Measurements from ENCODE around the gene FBXW8. TPM values are rescaled to one million over a fixed set of nuclear protein-coding genes. Genes with fewer than 3 reads are reported as not detected.

FBXW8 gene
- total RNA-seq, 4 donors from 2014 or later: 7.4 to 15.4 (median 10.2) TPM

- peaks cover 0 to 14% (median 8%) of the 10 kb centered on the region in 3 donors for H3K4me1 ChIP-seq
- H3K4me3 ChIP-seq: no peak overlapping the region
- TF ChIP-seq CTCF (IDR thresholded peaks at IDR 0.05) (no peak), POLR2A (IDR thresholded peaks at IDR 0.05) (no peak)
- peaks cover 0 to 28% (median 2%) of the 10 kb centered on the region in 3 donors for H3K36me3 ChIP-seq
- H3K27ac ChIP-seq: no peak overlapping the region
- peaks cover 0 to 58% (median 0%) of the 10 kb centered on the region in 4 donors for H3K27me3 ChIP-seq
- intact Hi-C loops (cut with DNase I): no loop called here
- no peak for DNase-seq
- WGBS, 2 donors: 45 to 51% methylated on average over 18 to 19 of the region's 24 CpGs
- H3K9me3 ChIP-seq: no peaks in the 10 kb centered on the region
Measured at GRCh38 chr12:117033382-117034221, 122.9 kb downstream of the FBXW8 start.

GRCh38 chr12:117034249-117034648, 123.5 kb downstream of the FBXW8 start:
- Histone ChIP-seq H3K27ac (no peak overlapping the region), H3K27me3 (peaks cover 0 to 58% (median 0%) of the 10 kb centered on the region in 4 donors), H3K9me3 (no peaks in the 10 kb centered on the region), H3K4me3 (no peak overlapping the region), H3K36me3 (peaks cover 0 to 22% (median 0%) of the 10 kb centered on the region in 3 donors), H3K4me1 (peaks cover 0 to 14% (median 8%) of the 10 kb centered on the region in 3 donors)
- no peak for DNase-seq
- TF ChIP-seq CTCF (IDR thresholded peaks at IDR 0.05) (no peak), POLR2A (IDR thresholded peaks at IDR 0.05) (no peak)
- intact Hi-C loops (cut with DNase I): no loop called here
- 70 to 76% methylated on average over 10 of the region's 10 CpGs for WGBS, 2 donors

- H3K27me3 ChIP-seq: peaks cover 0 to 58% (median 0%) of the 10 kb centered on the region in 4 donors
- no peaks in the 10 kb centered on the region for H3K9me3 ChIP-seq
- no peak for DNase-seq
- TF ChIP-seq POLR2A (IDR thresholded peaks at IDR 0.05) (no peak), CTCF (IDR thresholded peaks at IDR 0.05) (no peak)
- no peak overlapping the region for H3K27ac ChIP-seq
- intact Hi-C loops (cut with DNase I): no loop called here
- H3K4me3 ChIP-seq: no peak overlapping the region
- peaks cover 0 to 17% (median 0%) of the 10 kb centered on the region in 3 donors for H3K36me3 ChIP-seq
- H3K4me1 ChIP-seq: peaks cover 0 to 14% (median 8%) of the 10 kb centered on the region in 3 donors
- WGBS, 2 donors: 67 to 69% methylated on average over 1 to 10 of the region's 17 CpGs
Measured at GRCh38 chr12:117034701-117035151, 124.0 kb downstream of the FBXW8 start.

- Histone ChIP-seq H3K36me3 (peaks cover 0 to 12% (median 0%) of the 10 kb centered on the region in 3 donors), H3K27ac (no peak overlapping the region), H3K27me3 (peaks cover 0 to 58% (median 0%) of the 10 kb centered on the region in 4 donors), H3K4me3 (no peak overlapping the region), H3K4me1 (peaks cover 0 to 14% (median 8%) of the 10 kb centered on the region in 3 donors), H3K9me3 (no peaks in the 10 kb centered on the region)
- 78 to 79% methylated on average over 5 to 8 of the region's 8 CpGs for WGBS, 2 donors
- intact Hi-C loops (cut with DNase I): no loop called here
- TF ChIP-seq POLR2A (IDR thresholded peaks at IDR 0.05) (no peak), CTCF (IDR thresholded peaks at IDR 0.05) (no peak)
- no peak for DNase-seq
Measured at GRCh38 chr12:117035287-117035686, 124.5 kb downstream of the FBXW8 start.

- intact Hi-C loops (cut with DNase I): no loop called here
- 73 to 93% methylated on average over 2 to 9 of the region's 9 CpGs for WGBS, 2 donors
Measured at GRCh38 chr12:117036046-117036445, 125.3 kb downstream of the FBXW8 start.

More at GRCh38 chr12:117036046-117036445, 125.3 kb downstream of the FBXW8 start:
- Histone ChIP-seq H3K27ac (no peak overlapping the region), H3K4me3 (no peak overlapping the region), H3K27me3 (peaks cover 0 to 58% (median 0%) of the 10 kb centered on the region in 4 donors), H3K4me1 (peaks cover 0 to 14% (median 8%) of the 10 kb centered on the region in 3 donors), H3K9me3 (no peaks in the 10 kb centered on the region), H3K36me3 (peaks cover 0 to 4% (median 0%) of the 10 kb centered on the region in 3 donors)
- DNase-seq: no peak
- no peak for TF ChIP-seq CTCF (IDR thresholded peaks at IDR 0.05)
- no peak for TF ChIP-seq POLR2A (IDR thresholded peaks at IDR 0.05)

Data from esophagus squamous epithelium (tissue), 5 donors.